GM18907 (cell line): ENCODE data around the gene FMN1.

ENCODE experiments used
- ATAC-seq: cut with Tn5 transposase; IDR thresholded peaks from one replicate; pipeline ENCODE4 v1.9.1; 2021; ENCODE audit warnings: mild to moderate bottlenecking, moderate library complexity; ENCODE audit not compliant: unreplicated experiment

The FMN1 gene

DNA sequence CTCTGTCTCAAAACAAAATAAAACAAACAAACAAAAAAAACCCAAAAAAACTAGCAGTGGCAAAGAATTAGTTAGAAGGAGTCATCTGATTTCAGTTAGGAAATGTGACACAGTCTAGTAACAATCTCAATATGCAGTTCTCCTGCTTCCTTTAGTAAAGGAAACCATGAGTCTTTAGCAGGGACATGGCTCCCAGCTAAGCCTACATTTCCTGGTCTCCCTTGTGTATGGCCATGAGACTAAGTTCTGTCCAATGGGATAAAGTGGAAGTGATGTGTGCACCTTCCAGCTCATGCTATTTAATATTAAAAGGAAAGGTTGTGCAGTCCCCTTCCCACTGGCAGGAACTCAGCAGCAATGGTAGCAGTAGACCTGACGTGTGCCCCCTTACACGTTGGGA lies 402.1 kb downstream of the FMN1 start:
- no peak for ATAC-seq

GRCh38 chr15:32790352-32790999 lies 404.0 kb downstream of the FMN1 start:
- no peak for ATAC-seq

GRCh38 chr15:32787949-32788348 lies 406.6 kb downstream of the FMN1 start:
- ATAC-seq: no peak

DNA sequence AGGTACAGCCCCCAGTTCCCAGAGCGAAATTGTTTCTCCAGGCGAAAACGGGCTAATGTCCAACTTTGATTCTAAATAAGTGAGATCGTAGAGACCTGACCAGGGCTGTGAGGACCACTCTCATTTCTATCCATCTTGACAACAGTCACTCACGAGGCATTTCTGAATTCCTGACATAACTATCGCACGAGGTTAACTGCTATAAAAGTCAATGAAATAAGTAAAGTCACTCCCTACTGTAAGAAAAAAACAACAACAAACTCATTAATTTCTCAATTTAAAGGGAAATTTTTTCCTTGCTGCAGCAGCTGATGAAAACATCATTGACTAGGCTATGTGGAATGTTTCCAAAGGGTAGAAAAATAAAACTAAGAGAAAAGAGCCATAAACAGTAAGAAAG lies 407.6 kb downstream of the FMN1 start:
- no peak for ATAC-seq

GRCh38 chr15:32784581-32784980 lies 409.9 kb downstream of the FMN1 start:
- ATAC-seq: no peak

GRCh38 chr15:32781781-32782180 lies 412.7 kb downstream of the FMN1 start:
- no peak for ATAC-seq

DNA sequence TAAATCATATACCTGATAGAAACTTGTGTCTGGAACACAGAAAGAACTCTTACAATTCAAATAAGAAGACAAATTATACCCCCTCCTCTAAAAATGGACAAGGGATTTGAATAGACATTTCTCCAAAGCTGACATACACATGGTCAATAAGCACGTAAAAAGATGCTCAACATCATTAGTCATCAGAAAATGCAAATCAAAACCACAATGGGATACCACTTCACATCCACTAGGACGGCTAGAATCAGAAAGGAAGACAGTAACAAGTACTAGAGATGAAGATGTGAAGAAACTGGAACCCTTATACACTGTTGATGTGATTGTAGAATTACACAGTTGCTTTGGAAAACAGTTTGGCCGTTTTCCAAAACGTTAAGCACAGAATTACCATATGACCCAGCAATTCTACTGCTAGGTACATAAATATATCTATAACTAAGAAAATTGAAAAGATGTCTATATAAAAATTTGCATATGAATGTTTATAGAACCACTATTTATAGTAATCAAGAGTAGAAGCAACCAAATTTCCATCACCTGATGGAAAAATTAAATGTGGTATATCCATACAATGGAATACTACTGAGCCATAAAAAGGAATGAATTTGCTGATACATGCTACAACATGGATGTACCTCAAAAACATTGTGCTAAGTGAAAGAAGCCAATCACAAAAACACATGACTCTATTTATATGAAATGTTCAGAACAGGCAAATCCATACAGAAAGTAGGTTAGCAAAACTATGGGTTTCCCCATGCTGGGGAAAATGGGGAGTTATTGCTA lies 415.9 kb downstream of the FMN1 start:
- ATAC-seq: no peak

GRCh38 chr15:32775103-32775502 lies 419.4 kb downstream of the FMN1 start:
- no peak for ATAC-seq

- ATAC-seq: no peak
Observed at GRCh38 chr15:32774022-32774421, 420.5 kb downstream of the FMN1 start.

DNA sequence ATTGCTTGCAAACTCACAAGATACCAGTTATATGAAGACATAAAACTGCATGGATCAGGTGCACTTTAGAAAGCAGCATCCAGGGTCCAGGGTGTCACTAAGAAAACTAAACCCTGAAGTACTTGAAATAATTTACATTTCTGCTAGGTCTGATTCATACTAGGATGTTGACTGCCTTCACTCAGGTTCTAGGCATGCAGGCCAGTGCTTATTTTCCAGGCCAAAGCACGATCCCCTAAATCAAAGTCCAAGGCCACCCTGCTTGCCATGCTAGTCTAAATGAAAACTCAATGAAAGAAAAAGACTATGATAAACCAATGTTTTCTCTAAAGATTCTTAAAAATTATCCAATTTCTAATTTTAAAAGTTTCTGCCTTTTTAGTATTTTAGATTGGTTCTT lies 427.3 kb downstream of the FMN1 start:
- ATAC-seq: no peak

DNA sequence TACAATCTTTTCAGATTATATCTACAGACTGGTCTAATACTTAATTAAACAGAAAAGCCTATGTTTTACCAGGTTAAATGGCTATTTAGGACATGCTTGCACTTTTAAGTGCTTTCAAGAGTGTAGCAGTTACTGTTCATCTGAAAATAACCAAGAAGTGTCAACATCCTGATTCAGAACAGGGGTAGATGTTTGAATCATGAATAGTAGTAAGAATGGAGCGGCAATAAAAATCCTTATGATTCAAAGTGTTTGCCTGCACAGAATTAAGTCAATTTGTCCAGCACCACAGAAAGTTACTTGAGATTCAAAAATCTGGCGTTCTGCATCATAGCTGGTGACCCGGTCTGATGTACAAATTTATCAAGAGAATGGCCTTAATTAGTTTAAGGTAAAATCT lies 428.4 kb downstream of the FMN1 start:
- no peak for ATAC-seq

GRCh38 chr15:32765236-32765635 lies 429.3 kb downstream of the FMN1 start:
- no peak for ATAC-seq

DNA sequence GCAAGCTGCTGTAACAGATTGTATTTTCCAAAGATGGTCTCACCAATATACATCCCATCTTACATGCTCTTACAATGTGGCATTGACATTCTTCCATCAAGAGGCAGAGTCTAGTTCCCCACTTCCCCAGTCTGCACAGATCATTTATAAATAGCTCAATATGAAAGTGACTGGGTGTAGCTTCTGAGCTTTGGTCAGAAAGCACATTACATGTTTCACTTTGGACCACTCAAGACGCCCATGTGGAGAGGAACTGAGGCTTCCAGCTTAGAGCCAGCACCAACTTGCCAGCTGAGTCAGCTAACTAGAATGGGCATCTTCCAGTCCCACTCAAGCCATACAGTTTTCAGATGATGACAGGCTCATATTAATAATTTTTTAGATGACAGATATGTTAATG lies 431.2 kb downstream of the FMN1 start:
- no peak for ATAC-seq

DNA sequence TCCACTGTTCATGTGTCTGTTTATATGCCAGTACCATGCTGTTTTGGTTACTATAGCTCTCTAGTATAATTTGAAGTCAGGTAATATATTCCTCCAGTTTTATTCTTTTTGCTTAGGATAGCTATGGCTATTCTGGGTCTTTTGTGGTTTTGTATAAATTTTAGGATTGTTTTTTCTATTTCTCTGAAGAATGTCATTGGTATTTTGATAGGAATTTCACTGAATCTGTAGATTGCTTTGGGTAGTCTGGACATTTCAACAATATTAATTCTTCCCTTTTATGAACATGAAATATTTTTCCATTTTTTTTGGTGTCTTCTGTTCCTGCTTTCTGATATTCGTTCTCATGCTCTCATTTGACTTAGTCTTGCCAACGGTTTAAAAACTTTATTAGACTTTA lies 437.1 kb downstream of the FMN1 start:
- no peak for ATAC-seq

DNA sequence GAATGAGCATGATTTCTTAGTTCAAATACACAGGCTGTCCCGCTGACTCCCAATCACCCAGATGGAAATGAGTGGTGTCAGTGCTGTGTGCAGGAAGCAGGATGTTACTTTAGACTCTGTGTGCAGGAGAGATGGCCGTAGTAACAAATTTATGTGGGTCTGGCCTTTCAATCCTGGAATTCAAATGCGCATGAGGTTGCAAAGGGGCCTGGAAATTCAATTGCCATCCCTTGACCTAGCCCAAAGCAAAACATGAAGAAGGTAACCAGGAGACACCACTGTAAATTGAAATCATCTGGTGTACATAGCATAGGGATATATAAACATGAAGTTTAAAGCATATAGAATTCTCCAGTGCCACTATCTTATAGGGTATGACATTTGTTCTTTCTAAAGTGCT lies 443.5 kb downstream of the FMN1 start:
- no peak for ATAC-seq

GRCh38 chr15:32747921-32748342 lies 446.6 kb downstream of the FMN1 start:
- ATAC-seq: no peak

- ATAC-seq: no peak
Observed at GRCh38 chr15:32746116-32746857, 448.2 kb downstream of the FMN1 start.

DNA sequence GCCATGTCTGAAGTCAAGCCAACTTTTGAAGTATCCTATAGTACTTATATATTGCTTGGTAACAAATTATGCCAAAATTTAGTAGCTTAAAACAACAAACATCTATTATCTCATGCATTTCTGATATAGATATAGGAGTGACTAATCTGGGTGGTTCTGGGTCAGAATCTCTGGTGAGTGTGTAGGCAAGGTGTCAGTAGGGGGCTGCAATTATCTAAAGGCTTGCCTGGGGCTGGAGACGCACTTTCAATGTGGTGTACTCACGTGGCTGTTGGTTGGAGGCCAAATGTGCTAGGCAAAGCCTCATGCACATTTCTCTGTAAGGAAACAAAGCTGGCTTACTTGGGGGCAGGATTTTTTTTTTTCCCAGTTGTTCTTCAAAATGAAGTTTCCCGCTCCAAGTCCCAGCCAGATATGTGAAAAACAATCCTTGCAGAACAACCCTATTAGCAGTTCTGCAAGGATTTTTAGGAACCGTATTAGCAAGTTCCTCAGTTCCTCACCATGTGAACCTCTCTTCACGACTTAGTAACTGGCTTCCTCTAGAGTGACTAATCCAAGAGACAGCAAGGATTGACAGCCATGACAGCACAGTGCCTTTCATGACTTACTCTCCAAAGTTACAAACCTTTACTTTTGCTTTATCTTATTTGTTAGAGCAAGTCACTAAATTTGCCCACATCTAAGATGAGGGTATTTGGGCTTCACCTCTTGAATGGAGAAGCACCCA lies 450.9 kb downstream of the FMN1 start:
- no peak for ATAC-seq

DNA sequence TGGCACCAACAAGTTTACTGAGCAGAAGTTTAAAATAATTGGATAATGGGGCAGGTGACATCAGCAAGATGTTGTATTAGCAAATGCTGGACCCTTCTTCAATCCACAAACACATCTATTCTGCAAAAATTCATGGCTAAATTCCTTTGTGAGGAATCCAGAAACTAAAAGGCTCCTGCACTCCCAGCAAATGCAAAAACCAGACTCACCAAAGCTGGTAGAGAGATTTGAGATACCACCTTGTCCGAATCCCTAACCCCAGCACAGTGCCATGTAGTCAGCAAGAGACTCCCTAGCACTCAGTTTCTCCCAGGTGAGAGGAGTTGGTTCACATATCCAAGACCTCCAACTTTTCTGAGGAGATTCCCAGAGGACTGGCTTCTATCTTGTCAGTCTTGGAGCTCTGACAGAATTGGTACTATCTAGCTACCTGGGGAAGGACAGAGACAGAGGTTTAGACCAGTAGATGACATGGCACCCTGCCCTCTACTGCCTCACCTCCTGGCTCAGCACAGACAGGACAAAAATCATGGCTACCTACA lies 454.9 kb downstream of the FMN1 start:
- ATAC-seq: no peak

DNA sequence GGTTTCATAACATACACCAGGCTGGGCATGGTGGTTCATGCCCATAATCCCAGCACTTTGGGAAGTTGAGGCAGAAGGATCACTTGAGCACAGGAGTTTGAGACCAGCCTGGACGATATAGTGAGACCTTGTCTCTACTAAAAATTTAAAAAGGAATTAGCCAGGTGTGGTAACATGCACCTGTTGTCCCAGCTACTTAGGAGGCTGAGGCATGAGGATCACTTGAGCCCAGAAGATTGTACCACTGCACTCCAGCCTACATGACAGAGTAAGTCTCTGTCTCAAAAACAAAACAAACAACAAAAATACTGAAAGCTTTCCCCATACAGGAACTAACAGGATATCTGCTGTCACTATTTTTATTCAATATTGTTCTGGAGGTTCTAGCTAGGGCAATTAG lies 455.8 kb downstream of the FMN1 start:
- no peak for ATAC-seq

DNA sequence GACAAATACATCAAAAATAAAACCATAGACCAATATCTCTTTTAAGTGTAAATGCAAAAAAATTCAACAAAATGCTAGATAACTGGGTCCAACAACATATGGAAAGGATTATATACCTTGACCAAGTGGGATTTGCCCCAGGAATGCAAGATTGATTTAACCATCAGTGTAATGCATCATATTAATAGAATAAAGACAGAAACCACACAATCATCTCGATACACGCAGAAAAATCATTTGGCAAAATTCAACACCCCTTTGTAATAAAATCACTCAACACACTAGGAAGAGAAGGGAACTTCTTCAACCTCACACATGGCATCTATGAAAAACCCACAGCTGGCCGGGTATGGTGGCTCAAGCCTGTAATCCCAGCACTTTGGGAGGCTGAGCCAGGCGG lies 457.2 kb downstream of the FMN1 start:
- ATAC-seq: no peak
